Measurements from ENCODE around the gene PNPLA2. TPM values are rescaled to one million over a fixed set of nuclear protein-coding genes. Genes with fewer than 3 reads are reported as not detected.
A peak's percentile ranks its signal among the peaks of the same experiment; 100 is the strongest.

Gene PNPLA2
- total RNA-seq, 1 experiment from 2014 or later = 10.5 TPM

DNA sequence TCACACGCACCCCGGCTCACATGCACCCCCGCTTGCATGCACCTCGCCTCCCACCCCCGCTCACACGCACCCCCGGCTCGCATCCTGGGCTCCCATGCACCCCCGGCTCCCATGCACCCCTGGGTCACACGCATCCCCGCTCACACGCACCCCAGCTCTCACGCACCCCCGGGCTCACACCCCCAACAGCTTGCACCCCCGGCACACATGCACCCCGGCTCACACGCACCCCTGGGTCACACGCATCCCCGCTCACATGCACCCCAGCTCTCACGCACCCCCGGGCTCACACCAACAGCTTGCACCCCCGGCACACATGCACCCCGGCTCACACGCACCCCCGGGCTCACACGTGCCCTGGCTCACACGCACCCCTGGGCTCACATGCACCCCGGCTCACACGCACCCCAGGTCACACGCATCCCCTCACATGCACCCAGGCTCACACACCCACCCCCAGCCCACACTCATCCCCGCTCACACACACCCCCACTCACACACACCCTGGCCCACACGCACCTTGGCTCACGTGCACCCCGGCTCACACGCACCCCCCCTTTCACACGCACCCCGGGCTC lies 40.1 kb downstream of the PNPLA2 start:
- no peak for DNase-seq (ENCODE audit: low read depth)

DNA sequence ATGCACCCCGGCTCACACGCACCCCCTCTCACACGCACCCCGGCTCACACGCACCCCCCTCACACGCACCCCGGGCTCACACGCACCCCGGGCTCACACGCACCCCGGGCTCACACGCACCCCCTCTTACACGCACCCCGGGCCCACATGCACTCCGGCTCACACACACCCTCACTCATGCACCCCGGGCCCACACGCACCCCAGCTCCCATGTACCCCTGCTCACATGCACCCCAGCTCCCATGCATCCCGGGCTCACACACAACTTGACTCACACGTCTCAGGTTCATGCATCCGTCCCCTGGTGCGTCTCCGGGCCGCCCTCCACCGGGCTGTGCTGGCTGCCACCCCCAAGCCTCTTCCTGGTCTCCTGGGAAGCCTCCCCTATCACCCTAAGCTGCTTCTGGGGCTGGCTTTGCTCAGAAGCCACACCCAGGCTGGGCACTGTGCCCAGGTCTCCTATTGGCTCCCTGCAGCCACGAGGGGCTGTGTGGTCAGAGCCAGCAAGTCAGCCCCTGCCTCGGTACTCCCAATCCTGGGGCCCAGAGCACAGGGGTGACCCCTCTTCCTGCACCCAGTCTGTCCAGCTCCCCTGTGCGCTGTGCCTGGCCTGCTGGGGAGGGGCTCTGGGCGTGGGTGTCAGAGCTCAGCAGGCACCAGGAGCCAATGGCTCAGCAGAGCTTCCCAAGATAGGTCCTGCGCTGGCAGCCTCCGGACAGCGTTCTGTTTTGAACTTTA lies 40.8 kb downstream of the PNPLA2 start:
- peak; percentile 39 for DNase-seq (ENCODE audit: low read depth)

DNA sequence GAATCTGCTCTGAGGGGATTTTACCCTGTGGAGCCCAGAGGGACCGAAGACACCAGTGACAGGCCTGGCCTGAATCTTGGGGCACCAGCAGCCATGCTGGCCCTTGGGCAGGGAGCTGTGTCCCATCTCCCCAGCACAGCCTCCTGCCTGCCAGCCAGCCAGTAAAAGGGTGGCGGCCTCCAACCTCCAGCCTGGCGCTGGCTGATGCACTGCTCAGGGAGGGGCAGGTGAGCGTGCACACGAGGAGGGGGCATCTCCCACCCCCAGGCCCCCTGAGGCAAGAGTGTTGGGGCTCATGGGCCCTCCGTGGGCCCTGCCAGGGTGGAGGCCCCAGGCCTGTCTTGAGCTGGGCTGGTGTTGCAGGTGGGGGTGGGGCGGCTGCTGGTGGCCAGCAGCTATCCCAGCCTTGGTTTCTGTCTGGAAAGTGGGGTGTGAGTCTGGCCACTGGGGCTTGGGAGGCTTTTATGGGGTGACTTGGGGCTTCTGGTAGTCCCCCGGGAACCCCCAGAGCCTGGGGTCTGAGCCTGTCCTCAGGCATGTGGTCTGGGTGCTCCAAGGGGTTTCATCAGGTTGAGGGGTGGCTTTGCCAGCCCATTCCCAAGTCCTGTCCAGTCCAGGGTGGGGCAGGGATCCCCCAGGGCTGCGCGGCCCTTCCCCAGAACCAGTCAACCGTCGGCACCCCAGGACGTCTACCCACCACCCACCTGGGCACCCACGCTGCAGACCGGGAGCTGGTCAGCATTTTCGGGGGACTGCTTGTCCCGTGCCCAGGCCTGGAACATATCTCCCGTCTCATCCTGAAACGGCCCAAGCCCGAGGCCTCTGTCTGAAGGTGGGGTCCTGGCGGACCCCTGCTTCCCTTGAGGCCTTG lies 41.8 kb downstream of the PNPLA2 start:
- no peak for DNase-seq (ENCODE audit: low read depth)

DNA sequence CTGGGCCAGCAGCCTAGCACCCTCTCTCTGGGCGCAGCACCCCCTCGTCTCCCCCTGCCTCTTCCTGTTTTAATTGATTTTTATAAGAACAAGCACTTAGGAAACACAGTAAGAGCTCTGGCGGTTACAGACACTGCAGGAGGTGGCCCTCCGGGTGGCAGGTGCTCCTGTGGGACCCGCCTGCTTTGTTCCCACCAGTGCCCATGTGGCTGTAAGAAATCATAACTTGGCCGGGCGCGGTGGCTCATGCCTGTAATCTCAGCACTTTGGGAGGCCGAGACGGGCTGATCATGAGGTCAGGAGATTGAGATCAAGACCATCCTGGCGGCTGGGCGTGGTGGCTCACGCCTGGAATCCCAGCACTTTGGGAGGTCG lies 42.4 kb downstream of the PNPLA2 start:
- no peak for DNase-seq (ENCODE audit: low read depth)

DNA sequence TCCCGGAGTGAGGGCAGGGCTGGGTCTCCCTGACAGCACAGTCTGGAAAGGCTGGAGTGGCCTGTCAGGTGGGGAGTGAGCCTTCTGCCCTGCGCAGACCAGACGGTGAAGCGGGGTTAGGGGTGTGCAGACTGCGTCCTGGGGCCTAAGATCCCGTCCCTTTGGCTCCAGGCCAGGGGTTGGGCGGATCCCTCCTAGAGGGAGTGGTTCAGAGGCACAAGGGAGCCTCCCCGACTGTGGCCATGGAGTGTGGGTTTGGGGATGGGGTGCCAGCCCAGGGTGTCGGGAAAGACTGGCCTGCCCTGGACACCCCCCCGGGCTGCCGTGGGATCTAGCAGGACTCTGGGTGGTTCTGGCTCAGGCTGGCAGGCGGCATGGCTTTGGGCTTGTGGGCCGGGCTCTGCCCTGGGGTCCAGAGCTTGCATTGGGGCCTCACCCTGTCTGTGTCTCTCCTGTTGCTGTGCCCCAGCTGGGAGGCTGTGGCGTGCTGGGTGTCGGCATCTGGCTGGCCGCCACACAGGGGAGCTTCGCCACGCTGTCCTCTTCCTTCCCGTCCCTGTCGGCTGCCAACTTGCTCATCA lies 43.5 kb downstream of the PNPLA2 start:
- no peak for DNase-seq (ENCODE audit: low read depth)

DNA sequence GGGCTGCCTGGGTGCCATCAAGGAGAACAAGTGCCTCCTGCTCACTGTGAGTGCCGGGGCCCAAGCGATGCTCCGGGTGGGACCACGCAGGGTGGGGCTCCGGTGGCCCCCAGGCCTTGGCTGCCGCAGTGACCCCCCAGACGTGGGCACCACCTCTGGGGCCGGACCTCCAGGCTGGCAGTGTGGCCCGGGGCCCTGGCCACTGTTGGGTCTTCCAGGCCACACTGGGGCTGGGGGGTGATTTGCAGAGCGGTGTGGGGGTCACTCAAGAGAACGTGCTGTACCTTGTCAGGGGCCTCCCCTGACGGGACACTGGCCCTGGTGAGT lies 43.9 kb downstream of the PNPLA2 start:
- DNase-seq (ENCODE audit: low read depth) = no peak

DNA sequence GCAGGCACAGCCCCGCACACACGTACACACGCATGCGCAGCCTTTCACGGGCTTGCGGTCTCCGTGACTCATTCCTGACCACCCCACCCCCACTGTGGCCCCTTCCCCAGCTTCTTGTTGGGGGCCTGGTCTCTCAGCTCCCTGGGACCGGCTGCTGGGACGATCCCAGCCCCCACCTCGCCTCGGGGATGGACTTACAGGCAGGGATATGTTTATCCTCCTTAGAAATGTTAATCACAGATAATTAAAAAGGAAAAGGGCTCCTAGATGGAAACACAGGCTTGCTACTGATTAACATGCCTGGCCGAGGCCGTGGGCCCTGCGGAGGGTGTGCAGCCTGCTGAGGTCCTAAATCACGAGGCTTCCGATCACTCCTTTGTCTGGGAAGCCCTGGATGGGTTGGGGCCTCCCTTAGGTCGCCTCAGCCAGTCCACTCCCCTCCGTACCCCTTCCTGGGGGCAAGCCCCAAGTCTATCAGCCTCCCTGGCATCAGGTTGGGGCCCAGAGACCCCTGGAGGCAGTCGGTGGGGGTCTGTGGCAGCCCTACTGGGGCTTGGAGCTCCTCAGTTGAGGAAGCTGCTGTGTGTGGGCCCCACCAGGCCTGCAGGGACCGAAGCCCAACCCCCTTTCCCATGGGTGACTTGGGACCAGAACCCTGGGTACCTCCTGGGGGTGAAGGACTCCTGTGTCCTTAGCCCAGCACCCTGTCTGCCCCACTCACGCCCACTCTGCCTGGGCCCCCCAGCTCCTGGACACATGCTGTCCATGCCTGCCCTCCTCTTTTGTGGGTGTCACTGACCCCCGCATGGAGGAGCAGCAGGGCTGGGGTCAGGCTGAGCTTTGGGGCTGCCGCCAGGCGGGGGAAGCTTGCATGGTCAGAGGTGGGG lies 44.6 kb downstream of the PNPLA2 start:
- DNase-seq (ENCODE audit: low read depth) = no peak

DNA sequence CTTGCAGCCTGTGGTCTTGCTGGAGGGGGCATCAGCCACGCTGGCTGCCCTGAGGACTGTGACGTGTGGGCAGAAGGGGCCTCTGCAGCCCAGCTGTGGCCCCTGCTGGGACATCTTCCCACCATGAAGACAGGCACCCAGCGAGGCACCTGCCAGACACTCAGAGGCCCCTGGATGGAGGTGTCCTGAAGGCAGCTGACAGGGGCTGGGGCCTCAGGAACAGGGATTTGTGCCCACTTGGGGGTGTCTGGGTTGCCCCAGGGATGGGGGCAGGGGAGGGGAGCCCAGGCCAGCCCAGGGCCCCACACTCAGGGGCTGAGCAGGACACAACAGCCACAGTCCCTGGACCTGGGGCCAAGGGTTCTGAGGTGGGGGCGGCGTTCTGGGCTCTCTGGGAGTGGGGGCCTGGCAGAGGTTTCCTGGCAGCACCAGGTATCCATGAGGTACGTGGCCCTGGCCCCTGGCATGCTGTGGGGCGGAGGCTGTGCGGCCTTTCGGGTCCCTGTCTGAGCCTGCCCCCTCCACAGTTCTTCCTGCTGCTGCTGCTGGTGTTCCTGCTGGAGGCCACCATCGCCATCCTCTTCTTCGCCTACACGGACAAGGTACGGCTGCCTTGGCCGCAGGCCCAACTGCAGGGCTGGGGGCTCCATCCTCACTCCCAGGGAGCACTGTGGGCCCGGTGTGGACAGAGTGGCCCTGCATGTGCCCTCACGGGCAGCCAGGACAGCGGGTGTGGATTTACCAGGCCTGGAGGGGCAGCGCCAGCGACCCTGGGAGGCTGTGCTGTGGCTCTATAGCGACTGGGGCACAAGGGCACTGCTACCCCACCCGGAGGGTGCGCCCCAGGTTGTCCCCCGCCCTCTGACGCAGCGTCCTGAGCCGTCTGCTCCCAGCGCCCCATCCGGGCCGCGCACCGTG lies 45.5 kb downstream of the PNPLA2 start:
- DNase-seq (ENCODE audit: low read depth) = no peak

DNA sequence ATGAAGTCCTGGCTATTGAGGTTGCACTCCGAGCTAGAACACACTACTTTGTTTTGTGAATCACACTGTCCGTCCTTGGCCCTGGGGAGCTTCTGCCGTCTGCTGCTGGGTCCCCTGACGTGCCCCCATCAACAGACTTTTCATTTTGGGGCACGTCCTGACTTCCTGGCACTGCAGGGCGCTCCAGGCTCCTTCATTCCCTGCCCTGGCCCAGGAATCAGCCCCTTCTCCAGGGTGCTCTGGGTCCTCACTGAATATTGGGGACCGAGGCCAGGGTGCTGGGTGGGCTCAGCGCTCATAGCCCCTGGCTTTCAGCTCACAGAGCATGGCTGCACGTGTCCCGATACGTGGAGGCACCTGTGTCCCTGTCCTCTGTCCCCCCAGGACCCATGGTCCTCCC lies 46.2 kb downstream of the PNPLA2 start:
- DNase-seq (ENCODE audit: low read depth) = no peak

DNA sequence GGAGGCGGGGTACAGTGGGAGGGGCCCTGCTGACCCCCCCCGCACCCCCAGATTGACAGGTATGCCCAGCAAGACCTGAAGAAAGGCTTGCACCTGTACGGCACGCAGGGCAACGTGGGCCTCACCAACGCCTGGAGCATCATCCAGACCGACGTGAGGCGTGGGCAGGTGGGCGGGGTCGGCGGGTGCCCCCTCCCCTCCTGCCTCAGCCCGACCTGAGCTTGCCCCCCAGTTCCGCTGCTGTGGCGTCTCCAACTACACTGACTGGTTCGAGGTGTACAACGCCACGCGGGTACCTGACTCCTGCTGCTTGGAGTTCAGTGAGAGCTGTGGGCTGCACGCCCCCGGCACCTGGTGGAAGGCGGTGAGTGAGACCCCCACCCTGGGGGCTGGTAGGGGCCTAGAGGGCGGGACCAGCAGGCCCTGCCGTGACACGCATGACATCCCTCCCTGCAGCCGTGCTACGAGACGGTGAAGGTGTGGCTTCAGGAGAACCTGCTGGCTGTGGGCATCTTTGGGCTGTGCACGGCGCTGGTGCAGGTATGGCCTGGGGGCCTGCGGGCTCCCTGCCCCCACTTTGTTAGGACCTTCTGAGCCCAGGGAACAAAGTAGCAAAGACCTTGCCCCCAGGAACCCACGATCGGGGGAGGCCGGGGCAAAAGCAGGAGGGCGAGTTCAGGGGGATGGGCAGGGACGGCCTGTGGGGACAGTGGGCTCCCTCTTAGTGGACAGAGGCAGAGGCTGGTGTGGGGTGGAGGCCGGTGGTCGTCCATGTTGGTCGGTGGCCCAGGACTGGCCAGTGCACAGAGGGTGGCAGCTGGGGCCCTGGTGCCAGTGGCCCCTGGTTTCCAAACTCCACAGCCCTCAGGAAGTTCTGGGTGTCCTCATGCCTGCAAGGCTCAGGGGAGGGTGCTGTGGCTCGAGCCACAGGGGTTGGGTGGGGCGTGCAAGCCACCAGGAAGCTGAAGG lies 47.0 kb downstream of the PNPLA2 start:
- DNase-seq (ENCODE audit: low read depth) = no peak

DNA sequence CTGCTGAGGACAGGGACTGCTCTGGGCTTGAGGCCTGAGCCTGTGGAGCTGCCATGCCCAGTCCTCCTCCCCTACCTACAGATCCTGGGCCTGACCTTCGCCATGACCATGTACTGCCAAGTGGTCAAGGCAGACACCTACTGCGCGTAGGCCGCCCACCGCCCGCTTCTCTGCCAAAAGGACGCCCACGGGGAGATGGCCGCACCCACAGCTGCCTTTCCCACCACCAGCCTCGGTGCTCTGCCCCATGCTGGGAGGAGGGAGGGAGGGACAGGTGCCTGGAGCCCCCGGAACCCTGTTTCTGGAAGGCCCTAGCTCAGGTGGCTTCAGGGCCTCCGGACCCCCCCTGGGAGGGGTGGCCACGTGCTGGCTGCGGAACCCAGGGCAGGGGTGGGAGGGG lies 47.8 kb downstream of the PNPLA2 start:
- no peak for DNase-seq (ENCODE audit: low read depth)

DNA sequence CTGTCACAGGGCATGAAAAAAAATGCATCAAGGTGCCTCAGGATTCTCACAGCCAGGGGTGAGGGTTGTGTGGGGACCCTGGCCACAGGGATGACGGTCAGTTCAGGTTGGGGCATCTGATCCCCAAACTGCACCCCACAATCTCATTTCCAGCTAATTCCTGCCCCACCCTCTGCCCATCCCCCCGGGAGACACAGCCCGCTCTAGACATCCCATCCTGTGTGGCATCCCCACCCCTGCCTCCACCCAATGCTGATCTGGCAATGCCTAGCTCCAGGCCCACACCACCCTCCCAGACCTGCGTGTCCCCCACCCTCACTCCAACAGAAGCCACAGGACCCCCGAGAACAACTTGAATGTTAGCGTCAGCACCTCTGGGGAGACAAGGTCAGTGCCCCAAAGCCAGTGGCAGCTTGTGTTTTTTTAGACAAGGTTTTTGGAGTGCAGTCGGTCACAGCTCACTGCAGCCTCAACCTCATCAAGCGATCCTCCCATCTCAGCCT lies 49.2 kb downstream of the PNPLA2 start:
- no peak for DNase-seq (ENCODE audit: low read depth)

DNA sequence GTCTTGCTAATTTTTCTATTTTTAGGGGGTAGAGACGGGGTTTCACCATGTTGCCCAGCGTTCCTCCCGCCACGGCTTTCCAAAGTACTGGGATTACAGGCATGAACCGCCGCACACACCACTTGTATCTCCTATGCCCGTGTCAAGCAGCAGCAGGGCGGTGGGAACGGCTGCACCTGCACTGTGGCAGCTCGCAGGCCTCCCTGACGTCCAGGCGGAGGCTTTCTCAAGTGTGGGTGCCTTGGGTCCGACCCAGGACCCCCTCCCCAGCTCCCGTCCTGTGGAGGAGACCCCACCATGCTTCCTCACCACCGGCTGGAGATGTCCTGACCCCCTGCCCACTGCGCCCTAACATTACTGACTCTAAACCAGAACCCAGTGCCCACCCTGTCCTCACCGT lies 49.7 kb downstream of the PNPLA2 start:
- no peak for DNase-seq (ENCODE audit: low read depth)

DNA sequence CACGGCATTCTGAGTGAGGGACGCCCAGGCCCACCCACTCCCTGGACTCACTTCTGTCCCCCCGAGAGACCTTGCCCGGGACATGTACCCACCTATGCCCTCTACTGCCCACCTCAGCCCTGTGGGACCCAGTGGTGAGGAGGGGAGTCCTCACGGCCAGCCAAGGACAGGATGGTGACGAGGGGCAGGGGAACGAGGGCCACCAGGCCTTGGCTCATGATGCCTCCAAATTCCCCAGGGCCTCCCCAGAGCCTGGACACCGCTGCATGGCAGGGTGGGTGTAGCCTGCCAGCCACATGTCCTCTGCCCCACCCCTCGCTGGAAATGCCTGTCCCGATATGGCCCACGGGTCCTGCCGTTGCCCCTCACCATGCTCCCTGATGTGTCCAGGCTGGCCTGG lies 50.1 kb downstream of the PNPLA2 start:
- no peak for DNase-seq (ENCODE audit: low read depth)

DNA sequence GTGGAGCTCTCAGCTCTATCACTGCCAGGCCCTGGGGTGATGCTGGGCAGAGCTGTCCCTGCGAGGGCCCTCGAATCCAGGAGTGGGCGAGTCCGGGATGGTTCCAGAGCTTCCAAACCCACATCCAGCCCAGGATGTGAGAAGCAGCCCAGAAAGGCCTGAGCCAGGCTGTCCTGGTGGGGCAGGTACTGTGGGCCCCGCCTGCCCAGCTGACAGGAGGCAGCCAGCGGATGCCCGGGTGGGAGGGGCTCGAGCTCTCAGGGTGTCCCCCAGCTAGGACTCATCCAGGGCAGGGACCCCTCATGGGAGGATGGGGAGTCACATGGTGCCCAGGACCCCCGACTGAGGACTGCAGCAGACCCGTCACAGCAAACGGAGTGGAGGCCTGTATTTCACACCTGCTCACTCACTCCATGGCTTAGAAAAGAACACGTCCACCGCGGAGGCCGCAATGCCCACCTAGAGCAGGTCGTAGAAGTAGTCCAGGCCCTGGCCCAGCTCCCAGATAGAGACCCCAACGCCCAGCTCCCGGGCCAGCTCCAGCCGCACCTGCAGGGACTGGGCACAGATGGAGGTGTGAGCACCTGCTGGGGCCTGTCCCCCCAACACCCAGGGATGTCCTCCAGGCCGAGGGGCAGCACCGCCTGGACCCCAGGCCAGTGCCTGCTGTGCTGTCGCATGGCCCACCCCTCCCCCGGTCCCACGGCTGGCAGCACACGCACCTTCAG lies 50.8 kb downstream of the PNPLA2 start:
- DNase-seq (ENCODE audit: low read depth) = no peak

DNA sequence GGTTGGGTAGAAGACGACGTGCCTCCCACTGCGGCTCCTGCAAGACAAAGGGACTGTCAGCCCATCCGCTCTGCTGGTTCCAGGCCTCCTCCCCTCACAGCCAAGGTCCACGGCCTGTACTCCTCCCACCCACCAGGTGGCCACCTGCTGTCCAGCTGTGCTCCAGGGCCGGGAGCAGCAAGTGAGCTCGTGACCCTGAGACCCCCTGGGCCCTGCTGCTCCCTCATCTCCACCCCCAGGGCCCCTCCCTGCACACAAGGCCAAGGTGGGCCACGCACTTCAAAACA lies 51.4 kb downstream of the PNPLA2 start:
- no peak for DNase-seq (ENCODE audit: low read depth)

DNA sequence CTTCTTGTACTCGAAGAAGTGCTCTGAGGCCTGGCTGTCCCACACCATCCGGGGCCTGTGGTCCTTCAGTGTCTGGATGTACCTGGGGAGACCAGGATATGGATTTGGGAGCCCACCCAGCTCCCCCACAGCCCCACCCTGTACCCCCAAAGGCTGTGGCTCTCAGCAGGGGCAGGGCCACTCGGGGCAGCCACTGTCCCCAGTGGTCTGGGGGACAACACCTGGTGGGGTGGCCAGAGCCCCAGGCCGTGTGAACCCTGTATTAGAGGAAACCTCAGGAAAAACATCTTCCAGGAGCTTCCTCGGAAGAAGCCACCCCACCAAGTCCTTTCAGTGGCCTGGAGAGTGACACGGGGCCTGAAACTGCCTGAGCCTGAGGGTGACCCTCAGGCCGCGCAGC lies 51.7 kb downstream of the PNPLA2 start:
- DNase-seq (ENCODE audit: low read depth) = no peak

DNA sequence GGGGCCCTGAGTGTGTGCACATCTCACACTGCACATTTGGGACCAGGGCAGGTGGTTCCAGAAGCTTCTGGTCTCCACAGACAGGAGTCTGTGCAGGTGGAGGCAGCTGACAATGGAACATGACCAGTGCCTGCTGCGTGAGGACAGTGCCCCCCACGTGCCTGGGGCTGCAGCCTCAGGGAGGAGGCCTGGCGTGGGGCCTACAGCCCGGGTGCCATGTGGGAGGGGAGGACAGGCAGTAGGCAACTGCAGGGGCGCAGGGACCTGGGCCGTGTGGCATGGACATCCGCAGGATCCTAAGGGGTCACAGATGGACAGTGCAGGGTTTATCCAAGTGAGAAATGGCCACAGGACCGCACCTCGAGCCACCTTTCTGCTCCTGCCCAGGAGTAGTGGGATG lies 52.8 kb downstream of the PNPLA2 start:
- DNase-seq (ENCODE audit: low read depth) = no peak

DNA sequence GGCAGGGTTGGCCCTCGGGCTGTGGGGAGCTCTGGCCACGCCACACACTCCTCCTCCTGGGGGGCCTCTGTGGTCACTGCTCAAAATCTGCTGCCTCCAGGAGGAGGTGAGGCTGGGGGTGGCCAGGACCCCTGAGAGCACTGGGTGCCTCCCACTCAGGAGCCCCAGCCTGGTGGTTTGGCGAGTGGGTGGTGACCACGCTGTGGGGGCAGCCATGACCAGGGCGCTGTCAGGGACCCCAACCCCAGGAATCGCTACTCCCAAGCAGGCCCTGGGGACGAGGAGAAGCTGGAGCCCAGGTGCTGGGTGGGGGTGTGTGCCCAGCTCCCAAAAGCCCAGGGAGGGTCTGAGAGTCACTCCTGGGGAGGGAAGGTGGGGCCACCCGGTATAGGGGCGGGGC lies 54.1 kb downstream of the PNPLA2 start:
- no peak for DNase-seq (ENCODE audit: low read depth)
